IPS-NIHi11 (cell line): ENCODE data around the gene TNNI2.

Experiments
- DNase-seq: peaks from one replicate; pipeline ENCODE4 v3.0.0; 2012; ENCODE audit warnings: mixed read lengths, low spot score

Gene TNNI2

DNA sequence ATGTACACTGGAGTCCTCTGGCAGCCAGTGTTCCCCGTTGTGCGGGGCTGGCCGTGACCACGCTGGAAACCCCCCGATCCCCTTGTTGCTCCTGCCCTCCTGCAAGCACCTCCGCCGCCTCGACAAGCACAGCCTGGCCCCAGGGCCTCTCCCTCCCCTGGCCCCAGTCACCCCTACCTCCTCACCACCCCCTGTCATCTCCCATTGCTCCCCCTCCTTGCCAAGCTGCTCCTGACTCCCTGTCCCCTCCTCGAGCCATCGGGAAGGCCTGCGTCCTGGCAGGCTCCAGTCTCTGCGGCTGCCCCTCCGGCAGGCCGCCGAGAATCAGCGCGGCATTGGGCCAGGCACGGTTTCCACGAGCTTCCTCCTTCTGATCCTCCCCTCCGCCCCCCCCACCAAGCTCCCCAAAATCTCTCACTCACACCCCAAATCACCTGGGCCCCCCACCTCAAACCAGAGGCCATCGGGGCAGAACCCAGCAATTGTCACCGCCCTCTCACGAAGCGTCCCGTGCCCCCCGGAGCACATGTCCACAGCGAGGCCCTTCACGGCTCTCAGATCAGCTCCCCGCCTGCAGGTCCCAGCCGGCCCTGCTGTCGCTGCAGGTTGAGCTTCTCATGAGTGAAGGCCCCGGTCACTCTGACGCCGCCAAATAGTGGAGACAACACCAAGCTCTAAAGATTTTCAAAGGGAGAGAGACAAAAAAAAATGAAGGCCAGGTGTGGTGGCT is 8.4 kb downstream of the TNNI2 start:
- DNase-seq, result no peak

DNA sequence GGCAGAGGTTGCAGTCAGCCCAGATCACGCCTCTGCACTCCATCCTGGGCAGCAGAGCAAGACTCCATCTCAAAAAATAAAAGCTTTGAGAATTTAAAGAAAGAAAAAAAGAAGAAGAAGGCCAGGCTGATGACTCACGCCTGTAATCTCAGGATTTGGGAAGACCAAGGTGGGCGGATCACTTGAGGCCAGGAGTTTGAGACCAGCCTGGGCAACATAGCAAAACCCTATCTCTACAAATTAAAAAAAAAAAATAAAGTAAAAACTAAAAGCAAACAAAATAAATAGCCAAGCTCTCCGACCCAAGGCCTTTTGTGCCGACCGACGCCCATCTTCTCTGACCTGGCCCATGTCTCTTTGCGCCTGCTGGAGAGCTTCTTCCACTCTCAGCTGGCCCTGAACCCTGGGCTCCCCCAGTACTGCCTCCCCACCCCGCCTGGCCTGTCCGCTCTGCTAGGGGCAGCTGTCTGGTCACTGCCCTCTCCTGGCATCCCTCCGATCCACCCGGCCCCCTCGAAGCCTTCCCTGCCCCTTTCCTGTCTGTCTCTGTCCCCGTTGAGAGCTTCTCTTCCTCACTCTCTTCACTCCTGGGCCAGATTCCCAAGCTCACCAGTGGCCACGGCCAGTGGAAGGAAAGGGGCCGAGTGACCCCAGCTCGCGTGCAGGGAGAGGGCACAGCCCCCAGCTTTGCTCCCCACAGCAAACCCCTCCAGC is 9.3 kb downstream of the TNNI2 start:
- DNase-seq, result no peak

DNA sequence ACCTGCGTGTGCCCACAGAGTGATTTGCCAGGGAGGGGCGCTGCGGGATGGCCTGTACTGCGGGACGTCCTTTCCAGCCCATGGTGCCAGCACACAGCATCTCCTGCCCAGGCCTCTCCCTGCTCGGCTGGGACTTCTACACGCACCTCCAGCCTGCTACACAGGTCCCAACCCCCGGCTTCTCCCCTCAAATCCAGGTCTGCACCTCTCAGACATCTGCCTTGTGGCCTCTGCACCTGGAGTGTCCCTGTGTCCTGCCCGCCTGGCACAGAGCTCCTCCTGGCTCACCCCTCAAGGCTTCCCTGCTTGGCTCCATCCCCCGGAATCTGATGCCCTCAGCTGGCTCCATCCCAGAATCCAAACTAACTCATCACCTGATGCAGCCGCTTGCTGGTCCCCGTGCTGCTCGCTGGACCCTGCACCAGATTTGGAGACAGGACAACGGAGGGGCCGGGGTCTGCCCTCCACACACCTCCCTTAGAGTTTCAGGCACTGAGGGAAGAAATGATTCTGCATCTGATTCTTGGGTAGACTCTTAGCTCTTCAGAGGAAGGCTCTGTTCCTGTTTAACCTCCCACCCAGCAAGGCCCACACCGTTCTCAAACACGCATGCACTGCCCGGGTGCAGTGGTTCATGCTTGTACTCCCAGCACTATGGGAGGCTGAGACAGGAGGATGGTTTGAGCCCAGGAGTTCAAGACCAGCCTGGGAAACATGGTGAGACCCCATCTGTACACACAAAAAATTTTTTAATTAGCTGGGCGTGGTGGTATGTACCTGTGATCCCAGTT is 10.1 kb downstream of the TNNI2 start:
- DNase-seq, result no peak

DNA sequence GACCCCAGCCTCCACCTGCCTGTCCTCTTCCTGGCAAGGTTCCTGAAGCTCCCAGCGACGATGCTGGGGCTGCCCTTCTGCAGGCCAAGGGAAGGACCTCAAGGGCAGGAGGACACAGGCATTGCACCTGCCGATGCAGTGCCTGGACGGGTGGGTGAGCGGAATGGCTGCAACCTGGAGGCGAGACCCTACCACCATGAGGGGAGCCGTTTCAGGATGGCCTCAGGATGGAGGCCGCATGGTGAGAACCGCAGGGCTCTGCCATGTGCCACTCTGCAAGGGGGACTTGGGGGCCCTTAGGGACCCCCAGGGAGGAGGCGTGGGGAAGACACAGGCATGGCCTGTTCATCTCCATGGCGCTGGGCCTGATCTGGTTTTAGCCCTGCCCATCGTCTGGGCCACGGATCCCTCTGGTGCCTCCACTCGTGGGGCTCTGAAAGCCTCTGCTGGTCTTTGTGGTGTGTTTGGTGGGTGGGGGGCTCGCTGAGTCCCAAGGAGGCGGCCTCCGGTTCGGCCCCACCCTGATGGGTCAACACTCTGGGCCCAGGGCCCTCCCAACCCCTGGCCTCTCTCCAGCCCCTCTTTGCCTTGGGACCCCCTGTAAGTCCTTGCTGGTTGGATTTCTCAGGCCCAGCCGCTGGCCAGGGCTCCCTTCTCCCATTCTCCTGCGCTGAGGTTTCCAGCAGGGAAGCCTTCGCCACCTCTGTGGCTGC is 12.8 kb downstream of the TNNI2 start:
- no peak for DNase-seq

DNA sequence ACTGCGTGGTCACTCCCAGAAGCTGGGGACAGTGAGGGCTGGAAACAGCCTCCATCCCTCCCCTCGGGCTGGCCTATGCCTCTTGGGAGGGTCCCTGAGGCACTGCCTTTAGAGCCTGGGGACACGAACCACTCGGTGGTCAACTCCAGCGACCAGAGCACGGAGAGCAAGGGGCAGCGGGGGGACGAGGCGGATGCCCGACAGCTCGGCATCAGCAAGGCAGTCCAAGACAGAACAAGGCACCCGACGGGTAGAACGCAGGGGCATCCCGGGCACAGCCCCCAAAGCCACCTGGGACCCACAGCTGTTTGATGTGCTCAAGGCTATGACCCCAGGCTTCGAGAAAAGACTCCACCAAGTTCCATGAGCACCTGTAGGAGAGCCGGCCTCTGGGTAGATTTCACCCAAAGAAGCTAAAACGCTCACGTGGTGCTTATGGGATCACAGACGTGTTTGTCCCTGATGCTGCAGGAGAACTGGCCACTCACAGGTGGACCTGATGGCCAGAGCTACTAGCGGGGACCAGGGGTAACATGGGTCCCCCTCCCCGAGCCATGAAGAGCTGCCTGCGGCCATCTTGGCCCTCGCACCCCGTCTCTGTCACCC is 13.6 kb downstream of the TNNI2 start:
- no peak for DNase-seq

DNA sequence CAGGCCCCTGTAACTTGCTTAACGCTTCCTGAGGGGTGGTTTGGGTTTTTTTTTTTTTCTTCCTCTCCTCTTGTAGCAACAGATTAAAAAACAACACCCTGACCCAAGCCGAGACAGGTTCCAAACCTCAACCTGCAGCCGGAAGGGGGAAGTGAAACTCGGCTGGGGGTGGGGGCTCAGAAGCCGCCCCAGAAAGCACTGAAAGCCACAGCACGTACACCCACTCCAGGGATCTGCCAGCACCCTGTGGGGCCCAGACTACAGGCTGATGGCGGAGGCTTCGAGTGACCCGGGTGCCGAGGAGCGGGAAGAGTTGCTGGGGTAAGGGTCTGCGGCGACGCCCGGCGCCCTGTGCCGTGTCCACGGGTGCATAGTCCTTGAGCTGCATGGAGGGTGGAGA is 14.1 kb downstream of the TNNI2 start, which contains the start of gene LSP1:
Gene LSP1, plus strand, starts transcription at position 208 of the 400 bp plus-strand sequence. Its CDS starts 61 bp downstream, at position 269.
- DNase-seq, result no peak

DNA sequence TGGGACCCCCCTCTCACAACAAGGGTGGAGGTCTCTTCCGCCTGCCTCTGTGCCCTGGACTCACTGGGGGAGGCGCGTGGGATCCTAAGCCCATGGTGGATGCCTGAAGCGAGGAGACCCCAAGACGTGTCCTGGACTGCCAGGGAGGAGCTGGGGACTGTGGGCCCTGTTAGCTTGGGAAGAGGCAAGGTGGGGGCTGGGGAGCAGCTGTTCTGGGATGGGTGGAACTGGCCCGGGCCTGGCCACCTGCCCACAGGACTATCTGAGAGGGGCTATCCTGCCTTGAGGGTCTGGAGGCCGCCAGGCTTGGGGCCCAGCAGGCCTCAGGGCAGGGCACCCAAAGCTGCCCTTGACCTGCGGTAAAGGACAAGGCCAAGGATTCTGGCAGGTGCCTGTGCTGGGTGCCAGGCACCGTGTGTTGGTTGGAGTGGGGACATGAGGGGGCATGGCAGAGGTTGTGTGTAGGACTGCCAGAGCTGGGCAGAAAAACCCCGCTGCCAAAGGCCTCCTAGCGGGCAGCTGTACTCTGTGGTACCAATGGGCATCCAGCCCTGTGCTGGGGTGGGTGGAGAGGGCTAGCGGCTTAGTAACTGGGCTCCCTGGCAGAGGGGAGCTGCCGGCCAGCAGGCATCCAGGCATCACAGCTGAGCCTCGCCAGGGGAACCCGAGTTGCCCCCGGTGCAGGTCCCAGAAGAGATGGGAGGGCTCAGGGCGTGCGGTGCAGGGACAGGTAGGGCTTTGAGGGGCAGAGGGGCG is 14.8 kb downstream of the TNNI2 start:
- no peak for DNase-seq

DNA sequence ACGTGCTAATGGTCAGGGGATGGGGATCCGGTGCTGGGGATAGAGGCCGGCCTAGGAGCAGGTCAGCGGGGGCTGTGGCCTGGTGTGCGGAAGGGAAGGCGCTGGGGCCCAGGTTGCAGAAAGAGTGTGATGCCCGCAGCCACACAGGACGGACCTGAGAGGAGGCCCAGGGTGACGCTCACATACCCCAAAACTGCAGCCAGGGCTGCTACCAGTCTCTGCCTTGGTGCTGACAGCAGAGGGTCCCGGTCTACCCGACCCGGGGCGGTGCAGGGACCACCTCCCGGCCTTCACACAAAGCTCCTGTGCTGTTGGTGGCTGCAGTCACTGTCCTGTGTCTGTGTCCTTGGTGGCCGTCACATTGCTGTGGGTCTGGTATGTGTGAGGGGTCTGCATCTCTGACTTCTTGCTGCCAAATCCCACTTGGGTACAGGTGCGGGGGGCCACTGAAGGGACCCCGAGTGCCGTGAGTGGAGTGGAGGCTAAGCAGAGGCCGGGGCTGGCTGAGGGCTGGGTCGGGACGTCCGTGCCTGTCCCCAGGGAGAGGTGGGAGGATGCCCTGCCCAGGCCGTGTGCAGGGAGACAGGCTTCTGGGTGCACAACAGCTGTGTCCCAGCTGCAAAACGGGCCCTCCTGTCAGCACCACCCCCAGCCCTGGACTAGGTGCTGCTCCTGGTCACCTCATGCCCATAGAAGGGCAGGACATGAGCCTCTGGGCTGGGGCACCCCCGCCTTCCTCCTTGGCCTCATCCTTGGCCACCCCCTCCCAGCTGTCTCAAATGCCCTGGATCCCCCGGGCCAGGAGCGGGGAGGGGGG is 15.6 kb downstream of the TNNI2 start:
- no peak for DNase-seq

DNA sequence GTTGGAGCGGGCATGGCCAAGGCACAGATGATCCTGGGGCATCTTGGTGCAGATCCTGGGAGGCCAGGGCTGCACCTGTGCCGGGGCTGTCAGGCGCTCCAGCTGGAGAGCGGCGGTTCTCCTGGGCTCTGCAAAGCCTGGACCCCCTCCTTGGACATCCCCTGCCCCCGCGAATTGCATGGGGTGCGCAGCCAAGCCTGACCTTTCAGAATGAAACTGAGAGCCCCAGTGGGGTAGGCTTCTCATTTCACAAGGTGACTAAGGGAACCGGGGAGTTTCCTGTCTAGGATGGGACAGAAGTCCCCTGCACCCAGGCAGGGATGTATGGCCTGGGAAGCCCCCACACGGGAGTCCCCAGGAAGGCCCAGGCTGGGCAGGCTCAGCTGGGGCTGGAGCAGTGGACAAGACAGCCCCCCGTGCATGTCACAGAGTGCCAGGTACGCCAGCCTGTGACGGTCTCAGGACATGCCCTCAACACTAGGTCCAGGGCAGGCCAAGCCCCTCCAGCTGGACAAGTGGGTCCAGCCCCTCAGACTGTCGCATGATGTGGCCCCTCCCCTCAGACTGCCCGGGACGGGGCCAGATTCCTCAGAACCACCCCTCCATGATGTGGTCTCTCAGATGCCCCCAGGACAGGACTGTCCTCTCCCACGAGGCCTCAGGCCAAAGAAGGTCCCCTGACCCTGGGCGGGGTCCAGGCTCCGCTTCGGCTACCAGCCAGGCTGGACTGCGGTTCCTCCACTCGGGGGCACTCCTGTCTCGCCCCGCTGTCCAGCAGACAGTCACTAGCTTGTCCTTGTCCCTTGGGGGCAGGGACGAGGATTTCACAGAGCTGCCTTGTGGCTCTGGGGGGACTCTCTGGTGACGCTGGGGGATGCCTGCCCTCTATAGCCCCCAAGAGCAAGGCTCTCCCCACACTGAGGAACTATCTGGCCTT is 16.4 kb downstream of the TNNI2 start:
- peak; percentile 63 for DNase-seq

DNA sequence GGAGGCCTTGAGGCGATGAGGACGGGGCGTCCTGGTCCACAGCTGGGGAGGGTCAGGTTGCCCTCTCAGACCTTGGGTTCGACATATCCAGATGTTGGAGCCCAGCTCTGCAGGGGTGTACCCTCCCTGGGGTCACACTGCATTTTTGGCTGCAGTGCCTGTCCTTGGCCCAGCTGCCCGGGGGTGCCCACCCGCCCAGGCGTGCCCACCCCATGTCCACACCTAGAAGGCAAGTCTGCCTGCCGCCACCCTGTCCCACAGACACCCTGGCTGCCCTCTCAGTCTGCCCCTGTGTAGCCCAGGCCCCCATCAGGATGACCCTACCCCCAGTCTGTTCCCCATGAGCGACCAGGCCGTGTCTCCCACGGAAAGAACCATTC is 17.1 kb downstream of the TNNI2 start:
- DNase-seq, result no peak

DNA sequence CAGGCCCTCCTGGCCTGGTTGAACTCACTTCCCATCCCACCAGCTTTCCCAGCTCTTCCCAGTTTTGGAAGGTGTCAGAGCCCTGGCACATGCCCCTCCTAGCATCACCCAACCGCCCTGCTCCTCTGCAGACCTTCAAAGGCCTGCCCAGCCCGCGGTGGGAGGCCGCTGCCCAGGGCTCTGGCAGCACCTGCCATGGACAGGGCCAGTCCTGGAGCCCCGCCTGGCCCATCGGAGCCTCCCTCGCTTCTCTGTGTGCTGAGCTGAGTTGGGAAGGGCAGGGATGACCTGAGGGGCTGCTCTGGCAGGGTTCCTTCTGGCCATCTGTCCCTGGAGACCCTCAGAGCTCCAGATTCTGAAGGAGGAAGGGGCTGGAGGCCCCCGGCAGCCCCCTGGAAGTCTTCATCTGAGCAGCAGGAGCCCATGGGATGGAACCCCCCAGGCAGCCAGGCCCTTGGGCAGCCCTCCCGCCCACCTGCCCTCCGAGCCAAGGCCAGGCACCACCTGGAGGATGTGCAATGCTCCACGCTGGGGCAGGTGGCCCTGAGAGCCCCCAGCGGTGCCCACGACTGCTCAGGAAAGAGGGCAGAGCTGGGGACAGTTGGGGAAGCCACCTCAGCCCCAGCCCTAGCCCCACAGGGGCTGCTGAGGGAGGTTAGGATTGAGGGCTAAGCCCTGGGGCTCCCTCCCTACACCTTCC is 17.7 kb downstream of the TNNI2 start:
- no peak for DNase-seq

DNA sequence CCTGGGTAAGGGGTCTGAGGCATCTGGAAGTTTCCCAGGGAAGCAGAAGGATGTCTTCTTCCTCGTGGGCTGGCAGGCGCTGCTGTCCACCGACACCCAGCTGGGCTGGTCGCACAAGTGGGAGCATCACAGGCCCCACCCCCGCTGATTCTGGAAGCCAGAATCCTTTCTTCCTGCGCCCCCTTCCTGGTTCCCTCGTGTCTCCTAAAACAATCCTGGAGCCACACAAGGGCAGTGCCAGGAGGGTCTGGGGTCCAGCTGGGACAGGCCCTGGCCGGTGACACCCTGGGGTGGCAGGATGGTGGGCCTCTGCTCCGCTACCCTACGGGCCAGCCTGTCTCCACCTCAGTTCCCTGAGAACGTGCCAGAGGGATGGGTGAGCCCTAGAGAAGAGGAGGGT is 18.3 kb downstream of the TNNI2 start:
- no peak for DNase-seq

DNA sequence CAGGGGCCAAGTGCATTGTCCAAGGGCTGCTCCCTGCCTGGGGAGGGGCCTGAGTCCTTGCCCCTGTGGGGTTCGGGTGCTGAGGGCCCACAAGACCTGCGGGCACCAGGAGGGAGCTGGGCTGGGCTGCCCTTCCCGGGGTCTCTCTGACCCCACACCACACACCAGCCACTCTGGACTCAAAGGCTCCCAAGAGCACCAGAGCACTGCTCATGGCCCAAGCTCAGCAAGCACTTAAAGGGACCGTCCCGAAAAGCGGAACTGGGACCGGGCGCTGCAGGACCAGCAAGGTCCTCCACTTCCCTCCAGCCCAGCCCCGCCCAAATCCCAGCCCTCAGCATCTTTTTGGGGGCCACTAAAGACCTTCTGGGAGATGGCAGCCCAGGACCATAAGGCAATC is 19.4 kb downstream of the TNNI2 start:
- DNase-seq, result no peak

DNA sequence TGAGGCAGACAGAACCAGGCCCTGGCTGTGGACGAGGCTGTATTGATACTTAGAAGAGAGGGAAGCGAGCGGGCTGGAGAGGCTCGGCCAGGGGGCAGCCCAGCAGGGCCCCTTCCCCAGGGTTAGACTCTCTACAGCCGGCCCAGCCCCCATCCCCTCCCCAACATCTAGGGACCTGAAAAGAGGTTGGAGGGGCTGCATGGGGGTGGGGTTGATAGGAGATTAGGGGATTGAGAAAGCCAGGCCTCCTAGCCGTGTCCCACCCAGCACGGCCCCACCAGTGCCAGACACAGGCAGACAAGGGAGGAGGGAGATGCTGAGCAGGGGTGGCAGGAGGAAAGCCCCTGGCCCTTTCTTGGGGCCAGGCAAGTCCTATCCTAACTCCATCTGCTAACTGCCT is 19.8 kb downstream of the TNNI2 start:
- no peak for DNase-seq

DNA sequence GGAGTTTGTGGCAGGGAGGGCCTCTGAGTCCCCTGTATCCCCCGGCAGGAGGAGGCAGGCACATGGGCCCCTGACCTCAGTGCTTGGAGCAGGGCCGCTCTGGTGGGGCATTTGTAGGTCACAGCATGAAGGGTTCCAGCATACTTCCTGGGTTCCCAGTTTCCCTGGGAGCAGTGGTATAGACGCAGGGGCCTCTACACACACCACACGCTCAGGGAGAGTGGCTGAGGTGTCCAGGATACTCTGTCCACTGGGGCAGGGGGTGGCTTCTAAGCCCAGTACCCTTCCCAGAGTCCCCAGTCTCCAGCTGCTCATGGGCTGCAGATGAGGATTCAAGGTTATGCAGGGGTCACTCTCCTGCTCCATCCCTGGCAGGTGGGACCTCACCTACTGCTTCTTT is 20.2 kb downstream of the TNNI2 start:
- DNase-seq, result no peak

DNA sequence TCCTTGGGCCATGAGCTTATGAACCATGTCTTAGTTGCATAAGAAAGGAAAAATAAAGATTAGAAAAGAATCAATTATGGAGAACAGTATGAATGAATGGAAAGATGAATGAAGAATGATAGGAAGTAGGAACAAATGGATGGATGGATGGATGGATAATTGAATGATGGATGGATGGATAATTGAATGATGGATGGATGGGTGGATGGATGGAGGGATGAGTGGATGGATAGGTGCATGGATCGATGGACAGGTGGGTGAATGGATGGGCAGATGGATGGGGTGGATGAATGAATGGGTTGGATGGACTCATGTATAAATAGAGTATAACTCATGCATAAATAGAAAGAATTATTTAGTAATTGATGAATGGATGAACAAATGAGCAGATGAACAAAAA is 21.3 kb downstream of the TNNI2 start:
- DNase-seq, result no peak

DNA sequence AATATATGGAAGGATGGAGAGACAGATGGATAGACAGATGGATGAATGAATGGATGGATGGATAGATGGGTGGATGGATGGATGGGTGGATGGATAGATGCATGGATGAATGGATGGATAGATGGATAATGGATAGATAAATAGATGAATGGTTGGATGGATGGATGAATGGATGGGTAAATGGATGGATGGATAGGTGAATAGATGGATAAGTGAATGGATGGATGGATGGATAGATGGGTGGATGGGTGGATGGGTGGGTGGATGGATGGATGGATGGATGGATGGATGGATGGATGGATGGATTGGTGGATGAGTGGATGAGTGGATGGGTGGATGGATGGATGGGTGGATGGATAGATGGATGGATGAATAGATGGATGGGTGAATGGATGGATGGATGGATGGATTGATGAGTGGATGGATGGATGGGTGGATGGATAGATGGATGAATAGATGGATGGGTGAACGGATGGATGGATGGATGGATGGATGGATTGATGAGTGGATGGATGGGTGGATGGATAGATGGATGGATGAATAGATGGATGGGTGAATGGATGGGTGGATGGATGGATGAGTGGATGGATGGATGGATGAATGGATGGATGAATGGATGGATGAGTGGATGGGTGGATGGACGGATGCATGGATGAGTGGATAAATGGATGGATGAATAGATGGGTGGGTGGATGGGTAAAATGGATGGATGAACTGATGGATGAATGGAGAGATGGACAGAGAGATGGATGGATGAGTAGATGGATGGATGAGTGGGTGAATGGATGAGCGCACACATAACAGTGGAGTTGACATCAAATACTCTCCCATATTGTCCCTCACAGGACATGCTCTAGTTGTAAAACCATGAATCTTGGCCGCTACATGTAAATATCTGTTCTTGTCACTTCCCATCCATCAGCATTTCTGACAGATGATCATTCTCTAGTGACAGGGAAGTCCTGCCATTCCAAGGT is 22.9 kb downstream of the TNNI2 start:
- DNase-seq, result no peak
